ENCODE measurements around the gene CCDC88B.

GRCh38 chr11:64357446-64357845 is 17.4 kb downstream of the CCDC88B start:
- TF ChIP-seq POLR2A (IDR thresholded peaks at IDR 0.05; ENCODE audit: low read depth): no peak
- no peak for TF ChIP-seq POLR2AphosphoS5 (IDR thresholded peaks at IDR 0.05)
- no peak for TF ChIP-seq CTCF (IDR thresholded peaks at IDR 0.05)
- TF ChIP-seq EP300 (IDR thresholded peaks at IDR 0.05): no peak

Measured in esophagus muscularis mucosa (tissue), 4 donors.